GM21723 (cell line): ENCODE data around the gene TMCC1.
"Not testable (repeated sequence)": the region's sequence is repeated elsewhere in the genome, so short reads cannot be mapped to it uniquely, and the experiment has no call there.

Experiments used
- ATAC-seq: cut with Tn5 transposase; IDR thresholded peaks from one replicate; pipeline ENCODE4 v1.9.1; 2021; ENCODE audit warnings: mild to moderate bottlenecking, moderate library complexity; ENCODE audit not compliant: unreplicated experiment

The TMCC1 gene

GRCh38 chr3:129690406-129690805 is 203.1 kb downstream of the TMCC1 start:
- peak; percentile 95 for ATAC-seq

- no peak for ATAC-seq
Observed at GRCh38 chr3:129689036-129689435, 204.5 kb downstream of the TMCC1 start.

- no peak for ATAC-seq
Observed at GRCh38 chr3:129688271-129688895, 205.1 kb downstream of the TMCC1 start.

GRCh38 chr3:129687586-129688125 is 205.9 kb downstream of the TMCC1 start:
- no peak for ATAC-seq

GRCh38 chr3:129686941-129687340 is 206.6 kb downstream of the TMCC1 start:
- no peak for ATAC-seq

GRCh38 chr3:129684270-129684669 is 209.2 kb downstream of the TMCC1 start:
- no peak for ATAC-seq

GRCh38 chr3:129683201-129683600 is 210.3 kb downstream of the TMCC1 start:
- no peak for ATAC-seq

- ATAC-seq, result no peak
Observed at GRCh38 chr3:129676985-129677384, 216.5 kb downstream of the TMCC1 start.

GRCh38 chr3:129674798-129675123 is 218.8 kb downstream of the TMCC1 start:
- not testable (repeated sequence) for ATAC-seq

GRCh38 chr3:129673897-129674797 is 219.4 kb downstream of the TMCC1 start:
- no peak for ATAC-seq

GRCh38 chr3:129673012-129673411 is 220.5 kb downstream of the TMCC1 start:
- no peak for ATAC-seq

- no peak for ATAC-seq
Observed at GRCh38 chr3:129672412-129672811, 221.1 kb downstream of the TMCC1 start.

GRCh38 chr3:129665024-129665768 is 228.3 kb downstream of the TMCC1 start:
- no peak for ATAC-seq

GRCh38 chr3:129663930-129664646 is 229.4 kb downstream of the TMCC1 start:
- ATAC-seq, result no peak

GRCh38 chr3:129663045-129663446 is 230.5 kb downstream of the TMCC1 start:
- no peak for ATAC-seq

GRCh38 chr3:129662191-129662608 is 231.3 kb downstream of the TMCC1 start:
- no peak for ATAC-seq

- no peak for ATAC-seq
Observed at GRCh38 chr3:129661766-129662165, 231.7 kb downstream of the TMCC1 start.

GRCh38 chr3:129658110-129658843 is 235.2 kb downstream of the TMCC1 start:
- ATAC-seq, result no peak

- no peak for ATAC-seq
Observed at GRCh38 chr3:129657261-129658046, 236.1 kb downstream of the TMCC1 start.
